ENCODE data around the gene TTC34.

DNA sequence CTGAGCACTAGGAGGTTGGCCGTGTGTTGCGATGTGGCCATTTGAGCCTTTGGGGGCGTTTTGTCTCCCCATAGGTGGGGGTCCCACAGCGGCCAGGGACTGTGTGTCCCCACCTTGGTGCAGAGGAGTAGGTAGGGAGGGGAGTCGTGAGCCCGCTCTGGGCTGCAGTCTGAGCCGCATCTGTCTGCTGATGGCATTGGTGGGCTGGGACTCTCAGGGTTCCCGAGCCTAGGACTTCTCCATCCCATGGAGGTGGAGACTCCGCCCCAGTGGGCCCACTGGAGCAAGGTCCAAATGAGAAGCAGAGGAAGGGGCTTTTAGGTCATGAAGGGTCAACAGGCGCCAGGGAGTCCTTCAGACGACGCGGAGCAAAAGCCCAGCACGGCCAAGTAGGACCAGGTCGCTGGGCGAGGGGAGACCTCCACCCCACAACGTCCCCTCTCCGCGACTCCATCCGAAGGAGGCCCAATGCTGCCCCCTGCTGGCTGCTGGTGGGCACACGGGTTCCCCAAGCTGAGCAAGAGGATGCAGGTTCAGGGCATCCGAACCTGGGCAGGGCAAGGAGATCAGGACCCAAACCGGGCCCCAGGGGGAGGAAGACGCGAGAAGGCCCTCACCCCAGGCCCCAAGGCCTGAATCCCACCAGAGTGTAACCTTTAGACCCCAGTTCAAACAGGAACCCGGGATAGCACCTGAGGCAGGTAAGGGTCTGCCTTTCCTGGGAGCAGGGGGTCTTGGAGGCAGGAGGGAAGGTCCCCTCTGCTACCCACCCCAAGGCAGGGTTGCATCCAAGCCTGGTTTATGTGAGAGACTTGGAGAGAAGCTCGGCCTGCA is 14.9 kb downstream of the TTC34 start:
- TF ChIP-seq, protein P1, sequence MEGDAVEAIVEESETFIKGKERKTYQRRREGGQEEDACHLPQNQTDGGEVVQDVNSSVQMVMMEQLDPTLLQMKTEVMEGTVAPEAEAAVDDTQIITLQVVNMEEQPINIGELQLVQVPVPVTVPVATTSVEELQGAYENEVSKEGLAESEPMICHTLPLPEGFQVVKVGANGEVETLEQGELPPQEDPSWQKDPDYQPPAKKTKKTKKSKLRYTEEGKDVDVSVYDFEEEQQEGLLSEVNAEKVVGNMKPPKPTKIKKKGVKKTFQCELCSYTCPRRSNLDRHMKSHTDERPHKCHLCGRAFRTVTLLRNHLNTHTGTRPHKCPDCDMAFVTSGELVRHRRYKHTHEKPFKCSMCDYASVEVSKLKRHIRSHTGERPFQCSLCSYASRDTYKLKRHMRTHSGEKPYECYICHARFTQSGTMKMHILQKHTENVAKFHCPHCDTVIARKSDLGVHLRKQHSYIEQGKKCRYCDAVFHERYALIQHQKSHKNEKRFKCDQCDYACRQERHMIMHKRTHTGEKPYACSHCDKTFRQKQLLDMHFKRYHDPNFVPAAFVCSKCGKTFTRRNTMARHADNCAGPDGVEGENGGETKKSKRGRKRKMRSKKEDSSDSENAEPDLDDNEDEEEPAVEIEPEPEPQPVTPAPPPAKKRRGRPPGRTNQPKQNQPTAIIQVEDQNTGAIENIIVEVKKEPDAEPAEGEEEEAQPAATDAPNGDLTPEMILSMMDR (IDR thresholded peaks at IDR 0.05) = peak; percentile 44
- TF ChIP-seq EZH2 (IDR thresholded peaks at IDR 0.05) = no peak

All from neural progenitor cell (in vitro differentiated cells).